ENCODE results near the gene HPD. TPM values are rescaled to one million over a fixed set of nuclear protein-coding genes. Genes with fewer than 3 reads are reported as not detected.
"Not testable (repeated sequence)": the region's sequence is repeated elsewhere in the genome, so short reads cannot be mapped to it uniquely, and the experiment has no call there.

HPD gene
- total and polyA plus RNA-seq, 2 donors (not counting 1 experiment from before 2014, with no cell fraction given) = 0.17 to 0.36 TPM

GRCh38 chr12:121858318-121858661, 369 bp downstream of the HPD start:
- DNase-seq (ENCODE audit: low read depth in 2 of 2) = no peak
- Histone ChIP-seq H3K4me1 (ENCODE audit: control insufficient read depth, extremely low read depth, insufficient read depth, low read length) (peaks cover 9% of the 10 kb centered on the region), H3K9ac (ENCODE audit: insufficient read depth, low read length) (no peak overlapping the region), H2AFZ (ENCODE audit: low read length) (no peak overlapping the region), H3K36me3 (ENCODE audit: control insufficient read depth, insufficient read depth, low read length) (no peaks in the 10 kb centered on the region), H3K27me3 (ENCODE audit: control insufficient read depth, insufficient read depth, low read length) (no peaks in the 10 kb centered on the region), H3K79me2 (ENCODE audit: control insufficient read depth, insufficient read depth, low read length) (no peaks in the 10 kb centered on the region), H3K4me3 (replicated peaks in 1 of 4; ENCODE audit: control extremely low read depth in 1 of 4, insufficient read depth in 1 of 4, low read depth in 3 of 4, low read length in 4 of 4) (no peak overlapping the region), H4K20me1 (ENCODE audit: control insufficient read depth, extremely low read depth, insufficient read depth, low read length) (no peaks in the 10 kb centered on the region), H3K27ac (ENCODE audit: insufficient read depth, low read length) (peak overlapping the region; percentile 71), H3K4me2 (ENCODE audit: extremely low read depth, insufficient read depth, low read length) (no peak overlapping the region), H3K9me3 (ENCODE audit: control insufficient read depth, insufficient read depth, low read depth, low read length) (no peaks in the 10 kb centered on the region)
- TF ChIP-seq, protein P1, sequence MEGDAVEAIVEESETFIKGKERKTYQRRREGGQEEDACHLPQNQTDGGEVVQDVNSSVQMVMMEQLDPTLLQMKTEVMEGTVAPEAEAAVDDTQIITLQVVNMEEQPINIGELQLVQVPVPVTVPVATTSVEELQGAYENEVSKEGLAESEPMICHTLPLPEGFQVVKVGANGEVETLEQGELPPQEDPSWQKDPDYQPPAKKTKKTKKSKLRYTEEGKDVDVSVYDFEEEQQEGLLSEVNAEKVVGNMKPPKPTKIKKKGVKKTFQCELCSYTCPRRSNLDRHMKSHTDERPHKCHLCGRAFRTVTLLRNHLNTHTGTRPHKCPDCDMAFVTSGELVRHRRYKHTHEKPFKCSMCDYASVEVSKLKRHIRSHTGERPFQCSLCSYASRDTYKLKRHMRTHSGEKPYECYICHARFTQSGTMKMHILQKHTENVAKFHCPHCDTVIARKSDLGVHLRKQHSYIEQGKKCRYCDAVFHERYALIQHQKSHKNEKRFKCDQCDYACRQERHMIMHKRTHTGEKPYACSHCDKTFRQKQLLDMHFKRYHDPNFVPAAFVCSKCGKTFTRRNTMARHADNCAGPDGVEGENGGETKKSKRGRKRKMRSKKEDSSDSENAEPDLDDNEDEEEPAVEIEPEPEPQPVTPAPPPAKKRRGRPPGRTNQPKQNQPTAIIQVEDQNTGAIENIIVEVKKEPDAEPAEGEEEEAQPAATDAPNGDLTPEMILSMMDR (conservative IDR thresholded peaks at IDR 0.05 in 1 of 2, IDR thresholded peaks at IDR 0.05 in 1 of 2; ENCODE audit: low read depth in 1 of 2, low read length in 2 of 2) = no peak
- TF ChIP-seq EZH2 (IDR thresholded peaks at IDR 0.05; ENCODE audit: low read length, missing control alignments) = no peak

GRCh38 chr12:121857322-121858246, 1.1 kb downstream of the HPD start:
- Histone ChIP-seq H3K4me2 (ENCODE audit: extremely low read depth, insufficient read depth, low read length) (no peak overlapping the region), H3K4me1 (ENCODE audit: control insufficient read depth, extremely low read depth, insufficient read depth, low read length) (peaks cover 9% of the 10 kb centered on the region), H2AFZ (ENCODE audit: low read length) (no peak overlapping the region), H3K9ac (ENCODE audit: insufficient read depth, low read length) (no peak overlapping the region), H4K20me1 (ENCODE audit: control insufficient read depth, extremely low read depth, insufficient read depth, low read length) (no peaks in the 10 kb centered on the region), H3K27me3 (ENCODE audit: control insufficient read depth, insufficient read depth, low read length) (no peaks in the 10 kb centered on the region), H3K36me3 (ENCODE audit: control insufficient read depth, insufficient read depth, low read length) (no peaks in the 10 kb centered on the region), H3K27ac (ENCODE audit: insufficient read depth, low read length) (no peak overlapping the region), H3K79me2 (ENCODE audit: control insufficient read depth, insufficient read depth, low read length) (no peaks in the 10 kb centered on the region), H3K9me3 (ENCODE audit: control insufficient read depth, insufficient read depth, low read depth, low read length) (no peaks in the 10 kb centered on the region), H3K4me3 (replicated peaks in 1 of 4; ENCODE audit: control extremely low read depth in 1 of 4, insufficient read depth in 1 of 4, low read depth in 3 of 4, low read length in 4 of 4) (no peak overlapping the region)
- no peak for TF ChIP-seq EZH2 (IDR thresholded peaks at IDR 0.05; ENCODE audit: low read length, missing control alignments)
- TF ChIP-seq, protein P1 (conservative IDR thresholded peaks at IDR 0.05 in 1 of 2, IDR thresholded peaks at IDR 0.05 in 1 of 2; ENCODE audit: low read depth in 1 of 2, low read length in 2 of 2) = no peak
- DNase-seq (ENCODE audit: low read depth in 2 of 2) = peak; percentile 13 to 20

DNA sequence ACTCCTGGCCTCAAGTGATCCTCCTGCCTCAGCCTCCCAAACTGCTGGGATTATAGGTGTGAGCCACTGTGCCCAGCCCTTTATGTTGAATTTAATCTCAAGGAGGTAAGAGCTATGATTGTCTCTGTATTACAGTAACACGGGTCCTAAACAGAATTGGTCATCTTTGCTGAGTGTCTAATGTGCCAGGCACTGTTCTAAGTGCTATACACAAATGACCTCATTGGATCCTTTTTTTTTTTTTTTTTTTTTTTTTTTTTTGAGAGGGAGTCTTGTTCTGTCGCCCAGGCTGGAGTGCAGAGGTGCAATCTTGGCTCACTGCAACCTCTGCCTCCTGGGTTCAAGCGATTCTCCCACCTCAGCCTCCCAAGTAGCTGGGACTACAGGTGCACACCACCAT, 6.3 kb downstream of the HPD start:
- not testable (repeated sequence) for H3K9ac ChIP-seq (ENCODE audit: insufficient read depth, low read length); H3K79me2 ChIP-seq (ENCODE audit: control insufficient read depth, insufficient read depth, low read length); H3K27ac ChIP-seq (ENCODE audit: insufficient read depth, low read length); DNase-seq (ENCODE audit: low read depth in 2 of 2); H3K4me3 ChIP-seq (replicated peaks in 1 of 4; ENCODE audit: control extremely low read depth in 1 of 4, insufficient read depth in 1 of 4, low read depth in 3 of 4, low read length in 4 of 4); H2AFZ ChIP-seq (ENCODE audit: low read length); H4K20me1 ChIP-seq (ENCODE audit: control insufficient read depth, extremely low read depth, insufficient read depth, low read length); H3K36me3 ChIP-seq (ENCODE audit: control insufficient read depth, insufficient read depth, low read length); H3K27me3 ChIP-seq (ENCODE audit: control insufficient read depth, insufficient read depth, low read length); H3K9me3 ChIP-seq (ENCODE audit: control insufficient read depth, insufficient read depth, low read depth, low read length); H3K4me2 ChIP-seq (ENCODE audit: extremely low read depth, insufficient read depth, low read length); H3K4me1 ChIP-seq (ENCODE audit: control insufficient read depth, extremely low read depth, insufficient read depth, low read length)

Measured in fibroblast of lung (primary cell).